Right lobe of liver (tissue), 6 donors: ENCODE data around the gene MTG1. TPM values are rescaled to one million over a fixed set of nuclear protein-coding genes. Genes with fewer than 3 reads are reported as not detected.

Experiments
- ATAC-seq, 4 donors: fragments of 200-7000 bp; cut with Tn5 transposase; one replicate each; pipeline ENCODE4 v1.9.1; 2020; ENCODE audit warnings: mild to moderate bottlenecking in 4 of 4, moderate library complexity in 4 of 4
- DNase-seq, 3 donors: peaks; one replicate each; pipeline ENCODE4 v3.0.0-alpha.2; 2020
- H3K27ac ChIP-seq, 3 donors: fragments of 200-600 bp; one replicate each; pipeline ENCODE4 v1.8.0; 2022
- H3K27me3 ChIP-seq, 2 donors: fragments of 200-600 bp; one replicate each; pipeline ENCODE4 v1.8.0; 2022
- H3K36me3 ChIP-seq, 4 donors: fragments of 200-600 bp; sonication (generic) in 1 of 4; one replicate each; pipeline versions ENCODE4 v1.5.1 to v1.8.0; 2017 to 2022; ENCODE audit warnings: control low read depth in 1 of 4
- H3K4me1 ChIP-seq, 4 donors: fragments of 200-600 bp; sonication (generic) in 1 of 4; one replicate each; pipeline versions ENCODE4 v1.5.1 to v1.8.0; 2017 to 2022; ENCODE audit warnings: control low read depth in 1 of 4
- H3K4me3 ChIP-seq, 3 donors: fragments of 200-600 bp; one replicate each; pipeline ENCODE4 v1.8.0; 2022
- H3K9me3 ChIP-seq, 4 donors: fragments of 200-600 bp; sonication (generic) in 1 of 4; one replicate each; pipeline versions ENCODE4 v1.5.1 to v1.8.0; 2017 to 2022; ENCODE audit warnings: control low read depth in 1 of 4
- POLR2A ChIP-seq: fragments of 450-650 bp; IDR thresholded peaks from one replicate; pipeline ENCODE4 v1.6.1; 2017; ENCODE audit warnings: antibody characterized with exemption, mild to moderate bottlenecking
- WGBS: methylation state at CpG from one replicate; pipeline ENCODE4 v1.1.6; 2018; ENCODE audit warnings: low coverage, low lambda C conversion rate; ENCODE audit not compliant: insufficient coverage; ENCODE audit errors: missing lambda C conversion rate; 5-methylcytosine and 5-hydroxymethylcytosine counted together
- intact Hi-C, 2 donors: fragments of 100-400 bp; cut with DNase I; formaldehyde crosslinking; loops; one replicate each; pipeline versions ENCODE4 v1.11.2 to v1.14.1; 2022
- long read RNA-seq: library from polyadenylated mRNA; unstranded; transcript quantifications from one replicate; pipeline ENCODE4 v2.0.0, GENCODE V29; 2019
- total RNA-seq, 6 experiments: library from RNA; depleted of rRNA in 2 of 6; stranded (reverse); fragments of >200 nt in 2 of 6; fragmentation: NEBNext Ultra II Directional in 3 of 6; extraction: Animal tissue kit (Norgen Biotek cat#: 25700) in 3 of 6; gene quantifications; one replicate each; pipeline versions ENCODE4 v1.1.0 to v1.2.4, GENCODE V29; 2016 to 2023
- TF ChIP-seq, protein P1 (sequence below), 4 donors: fragments of 200-600 bp in 3 of 4; fragments of 450-650 bp in 1 of 4; IDR thresholded peaks; one replicate each; pipeline versions ENCODE4 v1.5.1 to v1.8.0; 2016 to 2022; ENCODE audit warnings: antibody characterized with exemption in 4 of 4, mild to moderate bottlenecking in 2 of 4
- donor health status: DM: no; HTN: yes; CAD: no.
- donor health status: DM: no; HTN: no; CAD: no.
- donor health status: DM: no; HTN: no; CAD: no.
- donor health status: DM: no; HTN: yes; CAD: no.
- donor health status: DM: no; HTN: yes; CAD: no.

The MTG1 gene, protein sequence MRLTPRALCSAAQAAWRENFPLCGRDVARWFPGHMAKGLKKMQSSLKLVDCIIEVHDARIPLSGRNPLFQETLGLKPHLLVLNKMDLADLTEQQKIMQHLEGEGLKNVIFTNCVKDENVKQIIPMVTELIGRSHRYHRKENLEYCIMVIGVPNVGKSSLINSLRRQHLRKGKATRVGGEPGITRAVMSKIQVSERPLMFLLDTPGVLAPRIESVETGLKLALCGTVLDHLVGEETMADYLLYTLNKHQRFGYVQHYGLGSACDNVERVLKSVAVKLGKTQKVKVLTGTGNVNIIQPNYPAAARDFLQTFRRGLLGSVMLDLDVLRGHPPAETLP
- total RNA-seq = 10 to 100 TPM; 25.1 to 45.7 (median 34.5) TPM
- long read RNA-seq, transcript MTG1-201 (11 exons, 1,560 nt) = major isoform, 15 of 23 reads
- long read RNA-seq, partial matches to known transcripts = 0 of 23 reads
- long read RNA-seq, other reads (novel, unspliced or antisense) = 3 of 23 reads

DNA sequence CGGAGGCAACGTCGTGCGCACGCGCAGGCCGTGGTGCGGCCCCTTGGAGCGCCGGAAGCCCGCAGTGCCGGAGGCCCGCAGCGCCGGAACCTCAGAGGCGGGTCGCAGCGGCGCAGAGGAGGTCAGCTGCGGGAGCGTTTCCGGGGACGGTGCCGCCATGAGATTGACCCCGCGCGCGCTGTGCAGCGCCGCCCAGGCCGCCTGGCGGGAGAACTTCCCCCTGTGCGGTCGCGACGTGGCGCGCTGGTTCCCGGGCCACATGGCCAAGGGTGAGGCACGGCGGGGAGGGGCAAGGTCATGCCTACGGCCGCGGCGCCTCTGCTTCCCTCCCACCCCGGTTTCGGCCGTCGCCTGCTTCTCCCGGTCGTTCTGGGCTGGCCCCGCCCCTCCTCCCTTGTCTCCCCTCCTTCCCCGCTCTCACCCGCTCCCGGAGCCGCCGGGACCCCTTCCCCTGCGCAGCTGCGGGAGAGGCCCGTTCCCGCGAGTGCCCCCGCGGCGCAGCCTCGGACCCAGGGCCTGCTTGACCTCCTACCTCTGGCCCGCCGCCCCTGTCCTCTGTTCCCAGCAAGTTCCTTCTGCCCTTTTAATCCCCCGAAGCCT, at the start of gene MTG1:
TSS of gene MTG1 (plus strand) at position 94 of the 600 bp plus-strand sequence. CDS start at position 158, 64 bp downstream.
- Histone ChIP-seq H3K9me3 (no peaks in the 10 kb centered on the region), H3K36me3 (peaks cover 0 to 16% (median 6%) of the 10 kb centered on the region in 4 donors), H3K4me3 (peak within 1 kb of the TSS; percentile 87 to 95 (median 88)), H3K4me1 (peaks cover 0 to 14% (median 4%) of the 10 kb centered on the region in 4 donors), H3K27me3 (no peaks in the 10 kb centered on the region), H3K27ac (peak within 1 kb of the TSS; percentile 59 to 70 (median 67))
- TF ChIP-seq, protein P1, sequence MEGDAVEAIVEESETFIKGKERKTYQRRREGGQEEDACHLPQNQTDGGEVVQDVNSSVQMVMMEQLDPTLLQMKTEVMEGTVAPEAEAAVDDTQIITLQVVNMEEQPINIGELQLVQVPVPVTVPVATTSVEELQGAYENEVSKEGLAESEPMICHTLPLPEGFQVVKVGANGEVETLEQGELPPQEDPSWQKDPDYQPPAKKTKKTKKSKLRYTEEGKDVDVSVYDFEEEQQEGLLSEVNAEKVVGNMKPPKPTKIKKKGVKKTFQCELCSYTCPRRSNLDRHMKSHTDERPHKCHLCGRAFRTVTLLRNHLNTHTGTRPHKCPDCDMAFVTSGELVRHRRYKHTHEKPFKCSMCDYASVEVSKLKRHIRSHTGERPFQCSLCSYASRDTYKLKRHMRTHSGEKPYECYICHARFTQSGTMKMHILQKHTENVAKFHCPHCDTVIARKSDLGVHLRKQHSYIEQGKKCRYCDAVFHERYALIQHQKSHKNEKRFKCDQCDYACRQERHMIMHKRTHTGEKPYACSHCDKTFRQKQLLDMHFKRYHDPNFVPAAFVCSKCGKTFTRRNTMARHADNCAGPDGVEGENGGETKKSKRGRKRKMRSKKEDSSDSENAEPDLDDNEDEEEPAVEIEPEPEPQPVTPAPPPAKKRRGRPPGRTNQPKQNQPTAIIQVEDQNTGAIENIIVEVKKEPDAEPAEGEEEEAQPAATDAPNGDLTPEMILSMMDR (IDR thresholded peaks at IDR 0.05) = peak; percentile 5 to 32 (median 32)
- peak; percentile 75 for TF ChIP-seq POLR2A
- intact Hi-C loops = no loop called here
- peak; percentile 96 for DNase-seq
- WGBS = 0% methylated on average over 4 of the region's 69 CpGs
- ATAC-seq = peak; percentile 95 to 98 (median 96)

DNA sequence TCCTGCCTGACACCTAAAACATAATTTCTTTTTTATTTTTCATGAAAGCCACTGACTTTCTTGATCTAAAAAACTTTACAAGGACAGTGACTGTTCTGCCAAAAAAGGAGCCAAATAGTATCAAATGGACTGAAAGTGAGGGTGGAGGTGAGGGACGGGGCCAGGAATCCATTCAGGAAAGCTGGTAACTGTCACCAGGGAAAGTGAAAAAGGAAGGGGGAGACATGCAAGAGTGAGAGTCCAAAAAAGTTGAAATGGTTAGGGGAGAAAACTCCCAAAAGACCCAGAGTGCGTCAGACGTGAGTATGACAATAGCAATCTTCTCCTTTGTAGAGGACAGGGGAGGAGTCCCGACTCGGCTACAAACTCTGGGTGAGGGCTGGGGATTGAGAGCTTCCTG, 49.7 kb upstream of the MTG1 start:
- no peaks in the 10 kb centered on the region for H3K36me3 ChIP-seq
- no peak overlapping the region for H3K27ac ChIP-seq
- no peaks in the 10 kb centered on the region for H3K9me3 ChIP-seq
- DNase-seq = no peak
- ATAC-seq = no peak
- no peaks in the 10 kb centered on the region for H3K27me3 ChIP-seq
- intact Hi-C loops = no loop called here
- TF ChIP-seq, protein P1 (IDR thresholded peaks at IDR 0.05) = no peak
- TF ChIP-seq POLR2A = no peak
- H3K4me1 ChIP-seq = peaks cover 0 to 10% (median 0%) of the 10 kb centered on the region in 4 donors
- H3K4me3 ChIP-seq = no peak overlapping the region
- 29% methylated on average over 4 of the region's 5 CpGs for WGBS

DNA sequence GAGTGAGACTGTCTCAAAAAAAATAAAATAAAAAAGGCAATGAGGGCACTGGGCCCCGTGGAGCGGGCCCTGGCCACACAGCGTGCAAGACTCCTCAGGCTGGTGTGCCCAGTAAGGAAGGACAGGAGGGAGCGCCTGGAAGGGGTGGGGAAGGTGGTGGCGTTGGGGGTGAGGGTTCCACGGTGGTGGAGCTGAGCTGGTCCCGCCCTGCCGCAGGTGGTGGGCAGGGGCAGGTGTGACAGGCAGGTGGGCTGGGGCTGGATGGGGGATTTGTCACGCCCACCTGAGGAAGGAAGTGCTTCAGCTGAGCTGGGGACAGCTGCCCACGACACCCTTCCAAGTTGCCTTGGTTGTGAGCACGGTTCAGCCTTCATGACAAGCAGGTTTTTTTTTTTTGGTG, 47.5 kb upstream of the MTG1 start:
- ATAC-seq = no peak
- Histone ChIP-seq H3K9me3 (no peaks in the 10 kb centered on the region), H3K4me1 (peaks cover 0 to 30% (median 11%) of the 10 kb centered on the region in 4 donors), H3K4me3 (no peak overlapping the region), H3K27me3 (no peaks in the 10 kb centered on the region), H3K27ac (peak overlapping the region in 1 of 3 donors; percentile 83), H3K36me3 (no peaks in the 10 kb centered on the region)
- TF ChIP-seq, protein P1 (IDR thresholded peaks at IDR 0.05) = no peak
- TF ChIP-seq POLR2A = no peak
- DNase-seq = peak in 1 of 3 donors; percentile 49
- intact Hi-C loops = no loop called here
- WGBS = 46% methylated on average over 6 of the region's 11 CpGs

DNA sequence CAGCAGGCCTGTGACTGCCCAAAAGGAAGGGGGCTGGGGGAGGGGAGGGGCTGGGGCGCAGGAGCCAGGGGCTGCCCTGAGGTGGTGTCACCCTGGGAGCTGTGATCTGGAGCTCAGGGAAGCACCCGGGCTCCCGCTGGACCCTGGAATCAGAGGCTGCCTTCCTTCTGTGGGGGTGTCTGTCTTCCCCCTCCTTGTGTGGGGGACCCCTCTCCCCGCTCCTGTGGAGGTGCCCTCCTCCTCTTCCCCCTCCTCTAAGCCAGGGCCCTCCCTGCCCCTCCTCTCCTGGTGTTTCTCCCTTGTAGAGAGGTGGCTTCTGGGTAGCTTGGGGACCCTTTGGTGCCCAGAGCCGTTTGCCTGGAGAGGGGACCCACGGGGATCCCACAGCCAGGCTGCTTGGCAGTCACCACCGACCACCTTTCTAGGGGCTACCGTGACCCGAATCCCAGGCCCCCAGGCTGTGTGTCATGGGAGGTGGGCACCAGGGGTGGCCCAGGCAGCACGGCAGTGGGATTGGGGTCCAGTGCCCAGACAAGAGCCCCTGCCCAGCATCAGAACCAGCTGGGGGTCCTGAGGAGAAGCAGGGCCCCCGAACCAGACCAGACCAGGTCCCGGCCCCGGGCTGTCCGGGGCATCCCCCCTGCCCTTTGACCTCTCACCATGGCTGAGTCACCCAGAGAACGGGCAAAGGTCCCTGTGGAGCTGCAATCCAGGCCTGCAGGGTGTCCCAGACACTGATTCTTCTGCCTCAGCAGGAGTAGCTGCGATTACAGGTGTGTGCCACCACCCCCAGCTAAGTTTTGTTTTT, 46.0 kb upstream of the MTG1 start:
- peak overlapping the region; percentile 77 to 83 (median 82) for H3K27ac ChIP-seq
- H3K4me1 ChIP-seq = peaks cover 0 to 45% (median 19%) of the 10 kb centered on the region in 4 donors
- peak; percentile 83 to 93 (median 89) for DNase-seq
- peak overlapping the region; percentile 34 to 60 (median 53) for H3K4me3 ChIP-seq
- ATAC-seq = peak; percentile 66 to 80 (median 70)
- H3K27me3 ChIP-seq = no peaks in the 10 kb centered on the region
- 0% methylated on average over 4 of the region's 16 CpGs for WGBS
- H3K36me3 ChIP-seq = peaks cover 0 to 4% (median 0%) of the 10 kb centered on the region in 4 donors
- TF ChIP-seq, protein P1 (IDR thresholded peaks at IDR 0.05) = no peak
- no peak for TF ChIP-seq POLR2A
- H3K9me3 ChIP-seq = no peaks in the 10 kb centered on the region
- intact Hi-C loops = no loop called here
